Immature natural killer cell (primary cell): Measurements from ENCODE around the gene XIAP. TPM values are rescaled to one million over a fixed set of nuclear protein-coding genes. Genes with fewer than 3 reads are reported as not detected.

Experiments used
- DNase-seq, 3 donors: peaks; one replicate each; pipeline ENCODE4 v3.0.0; 2022; ENCODE audit warnings: mixed read lengths in 1 of 3
- H3K27ac Mint-ChIP-seq, 6 donors: one replicate each; pipeline ENCODE4 v1.8.0; 2020; ENCODE audit warnings: mixed read lengths in 6 of 6, mild to moderate bottlenecking in 5 of 6, inconsistent platforms in 4 of 6, moderate library complexity in 3 of 6
- H3K27me3 Mint-ChIP-seq, 3 donors: one replicate each; pipeline ENCODE4 v1.8.0; 2020 to 2021; ENCODE audit warnings: low read depth in 3 of 3, mild to moderate bottlenecking in 3 of 3, mixed read lengths in 3 of 3, moderate library complexity in 3 of 3, inconsistent platforms in 1 of 3
- H3K36me3 Mint-ChIP-seq, 3 donors: one replicate each; pipeline ENCODE4 v1.8.0; 2020; ENCODE audit warnings: mixed read lengths in 3 of 3, inconsistent platforms in 2 of 3, mild to moderate bottlenecking in 2 of 3
- H3K4me1 Mint-ChIP-seq, 2 donors: one replicate each; pipeline ENCODE4 v1.8.0; 2020; ENCODE audit warnings: inconsistent platforms in 2 of 2, mild to moderate bottlenecking in 2 of 2, mixed read lengths in 2 of 2, moderate library complexity in 1 of 2
- H3K4me3 Mint-ChIP-seq, 5 donors: one replicate each; pipeline ENCODE4 v1.8.0; 2020; ENCODE audit warnings: mild to moderate bottlenecking in 5 of 5, mixed read lengths in 5 of 5, inconsistent platforms in 3 of 5, moderate library complexity in 3 of 5
- H3K9me3 Mint-ChIP-seq, 6 donors: one replicate each; pipeline ENCODE4 v1.8.0; 2020; ENCODE audit warnings: mild to moderate bottlenecking in 6 of 6, mixed read lengths in 6 of 6, inconsistent platforms in 4 of 6, moderate library complexity in 3 of 6
- polyA plus RNA-seq, 3 donors: library from polyadenylated mRNA; unstranded; fragments of 300-500 nt; fragmentation: Illumina TruSeq; gene quantifications; one replicate each; pipeline ENCODE4 v1.2.3, GENCODE V29; 2021

Gene XIAP
- polyA plus RNA-seq, 3 donors from 2014 or later, result 1.1 to 14.4 (median 6.3) TPM

DNA sequence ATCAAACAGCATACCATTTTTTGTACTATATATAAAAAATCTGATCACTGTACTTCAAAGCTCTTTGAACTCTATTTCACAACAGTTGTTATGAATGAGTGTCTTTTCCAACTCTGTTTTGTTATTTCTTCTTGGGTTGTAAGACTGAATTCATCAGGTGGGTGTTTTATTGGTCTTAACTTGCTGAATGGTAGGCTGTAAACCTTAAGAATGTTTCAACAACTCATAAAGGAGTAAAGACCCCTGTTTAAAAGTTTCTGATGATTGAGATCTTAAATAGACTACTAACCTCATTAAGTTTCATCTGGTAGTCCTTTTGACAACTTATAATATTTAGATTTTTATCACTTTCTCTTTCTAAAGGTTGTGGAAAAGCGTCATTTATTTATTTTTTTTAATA lies 83.2 kb downstream of the XIAP start:
- peaks cover 0 to 6% (median 0%) of the 10 kb centered on the region in 3 donors for H3K27me3 Mint-ChIP-seq
- DNase-seq, result no peak
- H3K36me3 Mint-ChIP-seq, result no peaks in the 10 kb centered on the region
- no peaks in the 10 kb centered on the region for H3K4me1 Mint-ChIP-seq
- H3K4me3 Mint-ChIP-seq, result no peak overlapping the region
- H3K9me3 Mint-ChIP-seq, result no peaks in the 10 kb centered on the region
- no peak overlapping the region for H3K27ac Mint-ChIP-seq

DNA sequence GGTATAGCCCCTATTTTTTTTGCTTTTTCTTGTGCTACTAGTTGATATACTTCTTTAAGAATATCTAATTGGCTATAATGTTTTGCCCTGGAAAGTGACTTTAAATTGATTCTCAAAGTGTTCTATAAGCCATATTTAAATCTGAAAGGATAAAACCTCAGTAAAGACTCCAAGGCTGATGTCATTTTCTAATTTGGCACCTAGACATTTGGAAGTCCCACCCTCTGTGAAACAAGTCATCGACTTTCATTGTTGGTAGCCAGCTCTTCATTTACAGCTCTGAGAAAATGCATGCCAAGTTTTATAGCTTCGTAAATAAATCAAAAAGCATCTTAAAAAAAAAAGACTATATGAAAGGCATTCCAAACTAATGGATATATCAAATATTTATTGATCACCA lies 83.6 kb downstream of the XIAP start:
- Mint-ChIP-seq H3K27me3 (peaks cover 0 to 6% (median 0%) of the 10 kb centered on the region in 3 donors), H3K4me1 (no peaks in the 10 kb centered on the region), H3K27ac (no peak overlapping the region), H3K4me3 (no peak overlapping the region), H3K9me3 (no peaks in the 10 kb centered on the region), H3K36me3 (no peaks in the 10 kb centered on the region)
- DNase-seq, result no peak

DNA sequence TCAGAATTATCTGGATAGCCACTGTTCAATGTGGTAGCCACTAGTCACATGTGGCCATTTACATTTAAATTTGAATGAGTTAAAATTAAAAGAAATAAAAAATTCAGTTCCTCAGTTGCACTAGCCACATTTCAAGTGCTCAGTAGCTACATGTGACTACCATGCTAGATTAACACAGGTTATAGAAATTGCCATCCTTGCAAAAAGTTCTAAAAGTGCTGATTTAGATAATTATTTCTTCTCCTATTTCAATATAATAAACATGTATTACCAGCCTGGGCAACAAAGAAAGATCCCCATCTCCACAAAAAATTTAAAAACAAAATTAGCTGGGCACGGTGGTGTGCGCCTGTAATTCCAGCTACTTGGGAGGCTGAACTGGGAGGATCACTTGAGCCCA lies 90.0 kb downstream of the XIAP start:
- Mint-ChIP-seq H3K4me3 (no peak overlapping the region), H3K27me3 (peaks cover 0 to 5% (median 2%) of the 10 kb centered on the region in 3 donors), H3K36me3 (no peaks in the 10 kb centered on the region), H3K27ac (no peak overlapping the region), H3K4me1 (no peaks in the 10 kb centered on the region), H3K9me3 (no peaks in the 10 kb centered on the region)
- DNase-seq, result no peak

DNA sequence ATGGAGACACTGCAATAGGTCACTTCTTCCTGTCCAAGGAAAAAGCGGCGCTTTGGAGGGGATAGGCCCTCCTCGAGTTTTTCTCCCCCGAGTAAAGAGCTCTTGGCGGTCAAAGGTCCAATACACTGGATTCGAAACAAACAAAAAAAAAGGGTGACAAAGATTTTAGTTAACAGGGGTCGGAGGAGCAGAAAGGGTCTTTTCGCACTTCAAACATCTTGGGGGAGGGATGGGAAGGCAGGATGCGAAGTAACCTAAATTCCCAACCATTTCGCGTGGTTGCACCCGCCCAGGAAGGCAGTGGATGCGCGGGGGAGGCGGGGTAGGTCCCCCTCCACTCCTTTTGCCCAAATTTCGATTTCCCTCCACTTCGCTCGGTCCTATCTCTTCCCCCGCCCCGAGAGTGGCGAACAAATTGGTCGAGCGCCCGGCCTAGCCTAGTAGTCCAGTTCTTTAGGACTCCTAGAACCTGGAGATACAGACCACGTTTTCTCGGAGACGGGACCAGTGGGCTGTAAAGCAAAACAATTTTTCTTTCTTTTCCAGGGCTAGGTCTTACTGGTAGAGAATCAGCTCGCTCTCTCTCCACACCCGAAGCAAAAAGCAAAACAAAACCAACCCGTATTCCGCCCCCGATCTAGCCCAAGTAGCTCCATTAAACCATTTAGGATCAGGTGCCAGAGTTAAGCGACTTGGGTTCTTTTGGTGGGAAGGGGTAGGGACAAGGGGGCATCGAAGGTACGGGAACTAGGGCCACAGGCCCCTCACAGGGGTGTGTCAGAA lies 99.6 kb downstream of the XIAP start:
- Mint-ChIP-seq H3K27ac (peak overlapping the region; percentile 95 to 100 (median 98)), H3K4me3 (peak overlapping the region; percentile 93 to 99 (median 98)), H3K9me3 (peaks cover 0 to 3% (median 0%) of the 10 kb centered on the region in 6 donors), H3K36me3 (peaks cover 0 to 8% (median 0%) of the 10 kb centered on the region in 3 donors), H3K27me3 (peaks cover 29 to 33% (median 32%) of the 10 kb centered on the region in 3 donors), H3K4me1 (peaks cover 25 to 32% of the 10 kb centered on the region in 2 donors)
- peak in 1 of 3 donors; percentile 50 for DNase-seq

DNA sequence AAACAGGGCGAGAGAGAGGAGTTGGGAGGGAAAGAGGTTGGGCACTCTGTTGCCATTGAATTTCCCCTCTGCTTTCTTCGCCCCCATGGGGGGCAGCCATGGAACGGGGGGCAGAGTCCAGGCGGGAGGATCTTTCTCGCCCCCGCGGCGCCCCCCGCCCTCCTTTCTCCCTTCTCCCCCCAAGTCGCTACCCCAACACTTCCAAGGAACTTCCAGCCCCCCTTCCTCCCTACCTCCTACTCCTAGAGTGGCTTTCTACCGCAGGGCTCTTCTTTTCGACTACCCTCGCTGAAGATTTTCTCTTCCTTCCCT lies 101.1 kb downstream of the XIAP start:
- peaks cover 36 to 47% of the 10 kb centered on the region in 2 donors for H3K4me1 Mint-ChIP-seq
- peaks cover 0 to 3% (median 0%) of the 10 kb centered on the region in 6 donors for H3K9me3 Mint-ChIP-seq
- H3K27me3 Mint-ChIP-seq, result peaks cover 29 to 33% (median 32%) of the 10 kb centered on the region in 3 donors
- H3K36me3 Mint-ChIP-seq, result peaks cover 0 to 8% (median 0%) of the 10 kb centered on the region in 3 donors
- H3K27ac Mint-ChIP-seq, result peak overlapping the region; percentile 94 to 100 (median 98)
- no peak for DNase-seq
- peak overlapping the region; percentile 93 to 99 (median 98) for H3K4me3 Mint-ChIP-seq

DNA sequence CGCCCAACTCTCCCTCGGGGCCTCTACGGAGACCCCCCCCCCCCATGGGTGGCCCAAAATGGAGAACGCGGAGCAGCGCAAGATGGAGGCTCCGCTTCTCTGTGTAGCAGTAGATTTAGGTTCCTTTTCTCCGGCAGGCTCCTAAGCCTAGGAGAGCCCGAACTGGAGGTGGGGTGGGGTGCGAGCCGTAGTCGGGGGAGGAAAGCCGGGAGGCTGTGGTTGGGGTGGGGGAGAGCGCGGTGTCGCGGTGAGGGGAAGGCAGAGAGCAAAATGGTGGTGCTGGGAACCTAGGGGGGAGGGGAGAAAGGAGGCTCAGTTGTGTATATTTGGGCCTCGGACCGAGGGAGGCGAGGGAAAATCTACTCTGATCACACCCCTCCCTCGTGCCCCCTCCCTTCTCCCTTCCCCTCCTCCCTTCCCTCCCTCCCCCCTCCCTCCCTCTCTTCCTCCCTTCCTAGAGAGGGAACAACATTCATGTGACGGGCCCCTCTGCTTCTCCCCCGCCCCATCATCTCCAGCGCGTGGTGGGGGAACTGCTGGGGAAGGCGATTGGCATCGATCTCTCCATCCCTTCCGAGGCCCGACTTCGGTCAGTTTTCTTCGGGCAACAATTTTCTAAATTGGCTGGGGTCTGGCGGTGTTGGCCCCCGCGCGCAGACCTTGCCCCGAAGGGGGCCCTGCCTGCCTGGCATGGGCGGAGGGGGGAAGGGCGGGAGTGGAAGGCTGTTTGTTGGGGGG lies 101.6 kb downstream of the XIAP start, which contains the start of gene STAG2:
TSS of gene STAG2 (plus strand) at position 439 of the 738 bp plus-strand sequence. CDS start 60,922 bp downstream, outside the sequence.
- Mint-ChIP-seq H3K4me1 (peaks cover 38 to 52% of the 10 kb centered on the region in 2 donors), H3K9me3 (peaks cover 0 to 3% (median 0%) of the 10 kb centered on the region in 6 donors), H3K4me3 (peak within 1 kb of the TSS; percentile 93 to 99 (median 98)), H3K27me3 (peaks cover 29 to 33% (median 32%) of the 10 kb centered on the region in 3 donors), H3K36me3 (peaks cover 0 to 8% (median 0%) of the 10 kb centered on the region in 3 donors), H3K27ac (peak within 1 kb of the TSS; percentile 95 to 100 (median 99))
- peak; percentile 48 to 59 (median 59) for DNase-seq

DNA sequence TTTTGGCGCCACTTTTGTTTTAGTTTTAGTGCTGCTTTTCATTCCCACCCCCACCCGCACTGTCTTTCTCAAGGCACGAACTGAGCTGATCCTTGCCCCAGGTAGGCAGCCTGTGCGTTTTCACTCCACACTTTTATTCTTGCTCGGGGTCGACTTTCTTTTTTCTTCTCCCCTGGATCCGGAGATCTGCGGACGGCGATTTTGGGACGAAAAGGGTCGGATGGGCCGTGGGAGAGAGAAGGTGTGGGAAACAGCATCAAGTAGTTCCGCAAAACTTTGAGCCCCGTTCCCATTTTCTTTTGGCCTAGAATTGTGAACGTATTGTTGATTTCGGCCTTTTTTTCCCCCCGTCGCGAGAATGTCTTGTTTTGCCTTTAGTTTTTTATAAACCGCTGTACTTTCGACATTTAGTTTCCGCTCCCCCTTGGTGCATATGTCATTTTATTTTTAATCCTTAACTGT lies 102.2 kb downstream of the XIAP start:
- peak overlapping the region; percentile 93 to 99 (median 98) for H3K4me3 Mint-ChIP-seq
- peak overlapping the region; percentile 95 to 100 (median 99) for H3K27ac Mint-ChIP-seq
- H3K36me3 Mint-ChIP-seq, result peaks cover 0 to 8% (median 0%) of the 10 kb centered on the region in 3 donors
- peaks cover 0 to 3% (median 0%) of the 10 kb centered on the region in 6 donors for H3K9me3 Mint-ChIP-seq
- H3K27me3 Mint-ChIP-seq, result peaks cover 29 to 35% (median 33%) of the 10 kb centered on the region in 3 donors
- peaks cover 44 to 57% of the 10 kb centered on the region in 2 donors for H3K4me1 Mint-ChIP-seq
- DNase-seq, result peak in 2 of 3 donors; percentile 18 to 25

DNA sequence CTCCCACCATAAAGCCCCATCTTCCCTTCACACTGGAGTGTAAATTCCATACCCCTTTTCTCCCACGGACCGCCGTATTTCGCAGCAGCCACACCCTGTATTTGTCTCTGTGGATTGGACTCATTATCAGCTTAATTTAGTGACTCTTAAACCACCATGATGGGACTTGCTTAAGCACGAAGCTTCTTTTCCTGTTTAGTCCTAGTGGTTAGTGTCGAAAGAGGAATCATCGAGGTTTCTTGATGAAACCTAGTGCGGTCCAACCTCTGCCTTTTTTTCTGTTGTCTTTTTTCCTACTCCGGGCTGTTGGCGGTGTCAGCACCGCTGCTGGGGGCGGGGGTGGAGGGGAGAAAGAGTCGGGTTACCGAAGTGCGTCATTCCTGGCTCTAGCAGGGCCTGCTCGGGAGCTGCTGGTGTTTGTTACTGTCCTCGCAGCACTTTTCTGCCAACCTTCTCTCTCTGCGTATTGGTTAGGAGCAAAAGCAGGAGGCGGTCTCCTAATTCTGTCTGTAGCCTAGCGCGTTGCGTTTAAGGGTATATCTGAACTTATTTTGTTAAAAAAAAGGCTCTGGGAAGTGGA lies 103.0 kb downstream of the XIAP start:
- Mint-ChIP-seq H3K27ac (peak overlapping the region; percentile 95 to 100 (median 99)), H3K36me3 (peaks cover 0 to 8% (median 0%) of the 10 kb centered on the region in 3 donors), H3K9me3 (peaks cover 0 to 3% (median 0%) of the 10 kb centered on the region in 6 donors), H3K27me3 (peaks cover 29 to 35% (median 33%) of the 10 kb centered on the region in 3 donors), H3K4me3 (peak overlapping the region; percentile 93 to 99 (median 98)), H3K4me1 (peaks cover 45 to 63% of the 10 kb centered on the region in 2 donors)
- DNase-seq, result peak; percentile 86 to 90 (median 89)

Other genes starting within 250 kb of the XIAP start
- 10 to 100 TPM; 20.6 to 39.0 (median 22.2) TPM for gene THOC2, start 127.0 kb upstream of the XIAP start, polyA plus RNA-seq
- gene STAG2, start 101.7 kb downstream of the XIAP start, polyA plus RNA-seq, result 10 to 100 TPM; 40.2 to 62.1 (median 52.5) TPM